ENCODE results near the gene ZSWIM5. TPM values are rescaled to one million over a fixed set of nuclear protein-coding genes. Genes with fewer than 3 reads are reported as not detected.

Gene ZSWIM5
- total and polyA plus RNA-seq, 2 donors (not counting 1 experiment from before 2014, with no cell fraction given), result 0.36 to 1.7 TPM

GRCh38 chr1:45001011-45001481, 205.4 kb downstream of the ZSWIM5 start:
- Mint-ChIP-seq H3K27me3 (no peaks in the 10 kb centered on the region), H3K27ac (no peak overlapping the region), H3K4me3 (no peak overlapping the region), H3K4me1 (peaks cover 3% of the 10 kb centered on the region), H3K9me3 (ENCODE audit: insufficient read depth) (no peaks in the 10 kb centered on the region)
- 78% methylated on average over 6 of the region's 7 CpGs for WGBS (ENCODE audit: insufficient coverage)
- Histone ChIP-seq H3K27ac (ENCODE audit: low read length in 2 of 2) (no peak overlapping the region), H3K9ac (ENCODE audit: low read length) (no peak overlapping the region), H3K4me2 (replicated peaks; ENCODE audit: low read depth, low read length, poor library complexity, severe bottlenecking) (no peak overlapping the region), H3K4me1 (ENCODE audit: control insufficient read depth in 2 of 2, insufficient read depth in 2 of 2, low read length in 2 of 2) (no peaks in the 10 kb centered on the region), H3K36me3 (replicated peaks in 1 of 2; ENCODE audit: control extremely low read depth in 1 of 2, control insufficient read depth in 1 of 2, extremely low read depth in 1 of 2, insufficient read depth in 2 of 2, low read length in 1 of 2) (peaks cover 0 to 43% of the 10 kb centered on the region in 2 experiments), H3K4me3 (ENCODE audit: control extremely low read depth in 1 of 5, extremely low read depth in 1 of 5, insufficient read depth in 1 of 5, low read depth in 2 of 5, low read length in 4 of 5) (no peak overlapping the region), H3K9me3 (ENCODE audit: control extremely low read depth in 1 of 3, control insufficient read depth in 2 of 3, insufficient read depth in 1 of 3, low read length in 2 of 3) (no peaks in the 10 kb centered on the region), H4K20me1 (ENCODE audit: control insufficient read depth, insufficient read depth, low read length, poor library complexity, severe bottlenecking) (no peaks in the 10 kb centered on the region), H3K27me3 (replicated peaks in 1 of 4; ENCODE audit: control extremely low read depth in 1 of 4, control insufficient read depth in 3 of 4, insufficient read depth in 4 of 4, low read length in 3 of 4) (no peaks in the 10 kb centered on the region), H3K79me2 (ENCODE audit: control insufficient read depth, insufficient read depth, low read length) (no peaks in the 10 kb centered on the region), H2AFZ (ENCODE audit: insufficient read depth, low read depth, low read length, poor library complexity, severe bottlenecking) (no peak overlapping the region)
- DNase-seq (no peak), ATAC-seq (ENCODE audit: low read depth) (no peak)
- CTCF ChIA-PET, result interaction anchor here (0.9 kb wide), 1 partner anchor 13 kb away, joined by 3 read pairs; no protein-coding TSS in a partner anchor
- intact Hi-C loops (cut with micrococcal nuclease), result no loop called here
- POLR2A ChIA-PET, result no interaction called here
- TF ChIP-seq, protein P1, sequence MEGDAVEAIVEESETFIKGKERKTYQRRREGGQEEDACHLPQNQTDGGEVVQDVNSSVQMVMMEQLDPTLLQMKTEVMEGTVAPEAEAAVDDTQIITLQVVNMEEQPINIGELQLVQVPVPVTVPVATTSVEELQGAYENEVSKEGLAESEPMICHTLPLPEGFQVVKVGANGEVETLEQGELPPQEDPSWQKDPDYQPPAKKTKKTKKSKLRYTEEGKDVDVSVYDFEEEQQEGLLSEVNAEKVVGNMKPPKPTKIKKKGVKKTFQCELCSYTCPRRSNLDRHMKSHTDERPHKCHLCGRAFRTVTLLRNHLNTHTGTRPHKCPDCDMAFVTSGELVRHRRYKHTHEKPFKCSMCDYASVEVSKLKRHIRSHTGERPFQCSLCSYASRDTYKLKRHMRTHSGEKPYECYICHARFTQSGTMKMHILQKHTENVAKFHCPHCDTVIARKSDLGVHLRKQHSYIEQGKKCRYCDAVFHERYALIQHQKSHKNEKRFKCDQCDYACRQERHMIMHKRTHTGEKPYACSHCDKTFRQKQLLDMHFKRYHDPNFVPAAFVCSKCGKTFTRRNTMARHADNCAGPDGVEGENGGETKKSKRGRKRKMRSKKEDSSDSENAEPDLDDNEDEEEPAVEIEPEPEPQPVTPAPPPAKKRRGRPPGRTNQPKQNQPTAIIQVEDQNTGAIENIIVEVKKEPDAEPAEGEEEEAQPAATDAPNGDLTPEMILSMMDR (IDR thresholded peaks at IDR 0.05), result no peak
- TF ChIP-seq EZH2 (IDR thresholded peaks at IDR 0.05; ENCODE audit: borderline replicate concordance, insufficient read depth, low read depth, low read length, poor library complexity, severe bottlenecking), result no peak

GRCh38 chr1:44999232-44999631, 207.2 kb downstream of the ZSWIM5 start:
- no peak for TF ChIP-seq EZH2 (IDR thresholded peaks at IDR 0.05; ENCODE audit: borderline replicate concordance, insufficient read depth, low read depth, low read length, poor library complexity, severe bottlenecking)
- TF ChIP-seq, protein P1 (IDR thresholded peaks at IDR 0.05), result no peak
- no peak for DNase-seq
- no peak overlapping the region for H3K4me2 ChIP-seq (replicated peaks; ENCODE audit: low read depth, low read length, poor library complexity, severe bottlenecking)
- H3K27ac ChIP-seq (ENCODE audit: low read length in 2 of 2), result no peak overlapping the region
- H3K9ac ChIP-seq (ENCODE audit: low read length), result no peak overlapping the region
- ChIA-PET CTCF (interaction anchor here (1.5 kb wide), 1 partner anchor 9 kb away, joined by 3 read pairs; no protein-coding TSS in a partner anchor), POLR2A (no interaction called here)
- no peak overlapping the region for H3K4me3 ChIP-seq (ENCODE audit: control extremely low read depth in 1 of 5, extremely low read depth in 1 of 5, insufficient read depth in 1 of 5, low read depth in 2 of 5, low read length in 4 of 5)
- Mint-ChIP-seq H3K9me3 (ENCODE audit: insufficient read depth) (no peaks in the 10 kb centered on the region), H3K27me3 (no peaks in the 10 kb centered on the region), H3K27ac (no peak overlapping the region), H3K4me1 (peaks cover 3% of the 10 kb centered on the region), H3K4me3 (no peak overlapping the region)
- no CpG with 5 or more reads among the region's 3 CpGs for WGBS (ENCODE audit: insufficient coverage)
- ATAC-seq (ENCODE audit: low read depth), result no peak
- no peaks in the 10 kb centered on the region for H3K27me3 ChIP-seq (replicated peaks in 1 of 4; ENCODE audit: control extremely low read depth in 1 of 4, control insufficient read depth in 3 of 4, insufficient read depth in 4 of 4, low read length in 3 of 4)
- intact Hi-C loops (cut with micrococcal nuclease), result no loop called here
- H3K9me3 ChIP-seq (ENCODE audit: control extremely low read depth in 1 of 3, control insufficient read depth in 2 of 3, insufficient read depth in 1 of 3, low read length in 2 of 3), result no peaks in the 10 kb centered on the region
- H4K20me1 ChIP-seq (ENCODE audit: control insufficient read depth, insufficient read depth, low read length, poor library complexity, severe bottlenecking), result no peaks in the 10 kb centered on the region
- H3K79me2 ChIP-seq (ENCODE audit: control insufficient read depth, insufficient read depth, low read length), result no peaks in the 10 kb centered on the region
- no peaks in the 10 kb centered on the region for H3K4me1 ChIP-seq (ENCODE audit: control insufficient read depth in 2 of 2, insufficient read depth in 2 of 2, low read length in 2 of 2)
- no peak overlapping the region for H2AFZ ChIP-seq (ENCODE audit: insufficient read depth, low read depth, low read length, poor library complexity, severe bottlenecking)
- H3K36me3 ChIP-seq (replicated peaks in 1 of 2; ENCODE audit: control extremely low read depth in 1 of 2, control insufficient read depth in 1 of 2, extremely low read depth in 1 of 2, insufficient read depth in 2 of 2, low read length in 1 of 2), result peaks cover 0 to 25% of the 10 kb centered on the region in 2 experiments
